Measurements from ENCODE around the gene KCNIP1.

The KCNIP1 gene

GRCh38 chr5:170519549-170519948 is 15.7 kb downstream of the KCNIP1 start:
- no peak for DNase-seq (ENCODE audit: low read depth, low spot score)
- TF ChIP-seq CTCF (IDR thresholded peaks at IDR 0.05; ENCODE audit: low read depth, low read length): no peak
- no peak overlapping the region for H3K4me3 ChIP-seq (ENCODE audit: low read depth, low read length)
- in situ Hi-C loops (cut with HindIII; ENCODE audit: low sequenced_read_pairs): no loop called here

GRCh38 chr5:170520372-170520771 is 16.6 kb downstream of the KCNIP1 start:
- in situ Hi-C loops (cut with HindIII; ENCODE audit: low sequenced_read_pairs): no loop called here
- H3K4me3 ChIP-seq (ENCODE audit: low read depth, low read length): no peak overlapping the region
- TF ChIP-seq CTCF (IDR thresholded peaks at IDR 0.05; ENCODE audit: low read depth, low read length): no peak
- no peak for DNase-seq (ENCODE audit: low read depth, low spot score)

- H3K4me3 ChIP-seq (ENCODE audit: low read depth, low read length): no peak overlapping the region
- no peak for TF ChIP-seq CTCF (IDR thresholded peaks at IDR 0.05; ENCODE audit: low read depth, low read length)
- DNase-seq (ENCODE audit: low read depth, low spot score): peak; percentile 75
- in situ Hi-C loops (cut with HindIII; ENCODE audit: low sequenced_read_pairs): no loop called here
Measured at GRCh38 chr5:170522211-170523141, 18.7 kb downstream of the KCNIP1 start.

- no peak for TF ChIP-seq CTCF (IDR thresholded peaks at IDR 0.05; ENCODE audit: low read depth, low read length)
- in situ Hi-C loops (cut with HindIII; ENCODE audit: low sequenced_read_pairs): no loop called here
- peak; percentile 29 for DNase-seq (ENCODE audit: low read depth, low spot score)
- H3K4me3 ChIP-seq (ENCODE audit: low read depth, low read length): no peak overlapping the region
Measured at GRCh38 chr5:170523142-170523551, 19.3 kb downstream of the KCNIP1 start.

GRCh38 chr5:170523830-170524229 is 20.0 kb downstream of the KCNIP1 start:
- in situ Hi-C loops (cut with HindIII; ENCODE audit: low sequenced_read_pairs): no loop called here
- H3K4me3 ChIP-seq (ENCODE audit: low read depth, low read length): no peak overlapping the region
- no peak for DNase-seq (ENCODE audit: low read depth, low spot score)
- TF ChIP-seq CTCF (IDR thresholded peaks at IDR 0.05; ENCODE audit: low read depth, low read length): no peak

GRCh38 chr5:170524576-170524975 is 20.8 kb downstream of the KCNIP1 start:
- in situ Hi-C loops (cut with HindIII; ENCODE audit: low sequenced_read_pairs): no loop called here
- no peak for TF ChIP-seq CTCF (IDR thresholded peaks at IDR 0.05; ENCODE audit: low read depth, low read length)
- no peak for DNase-seq (ENCODE audit: low read depth, low spot score)

More at GRCh38 chr5:170524576-170524975, 20.8 kb downstream of the KCNIP1 start:
- no peak overlapping the region for H3K4me3 ChIP-seq (ENCODE audit: low read depth, low read length)
